ENCODE measurements around the gene THEM4.
A peak's percentile ranks its signal among the peaks of the same experiment; 100 is the strongest.

THEM4 gene

GRCh38 chr1:151944126-151944856 lies 35.0 kb upstream of the THEM4 start:
- H3K27ac Mint-ChIP-seq: peak overlapping the region in 2 of 3 experiments; percentile 16 to 39
- no peaks in the 10 kb centered on the region for H3K36me3 Mint-ChIP-seq (ENCODE audit: low read depth)
- H3K4me3 Mint-ChIP-seq: no peak overlapping the region
- H3K27me3 Mint-ChIP-seq (ENCODE audit: low read depth): peaks cover 11% of the 10 kb centered on the region
- no peak for TF ChIP-seq CTCF (IDR thresholded peaks at IDR 0.05; ENCODE audit: unreplicated experiment in 3 of 3)
- H3K9me3 Mint-ChIP-seq: no peaks in the 10 kb centered on the region
- H3K4me1 Mint-ChIP-seq: peaks cover 6% of the 10 kb centered on the region

GRCh38 chr1:151943591-151943990 lies 34.3 kb upstream of the THEM4 start:
- Mint-ChIP-seq H3K9me3 (no peaks in the 10 kb centered on the region), H3K36me3 (ENCODE audit: low read depth) (no peaks in the 10 kb centered on the region), H3K27ac (no peak overlapping the region), H3K4me3 (no peak overlapping the region), H3K27me3 (ENCODE audit: low read depth) (peaks cover 9% of the 10 kb centered on the region), H3K4me1 (peaks cover 6% of the 10 kb centered on the region)
- no peak for TF ChIP-seq CTCF (IDR thresholded peaks at IDR 0.05; ENCODE audit: unreplicated experiment in 3 of 3)

GRCh38 chr1:151942882-151943281 lies 33.6 kb upstream of the THEM4 start:
- H3K36me3 Mint-ChIP-seq (ENCODE audit: low read depth): no peaks in the 10 kb centered on the region

GRCh38 chr1:151940541-151940940 lies 31.2 kb upstream of the THEM4 start:
- no peak for TF ChIP-seq CTCF (IDR thresholded peaks at IDR 0.05; ENCODE audit: unreplicated experiment in 3 of 3)
- no peaks in the 10 kb centered on the region for H3K9me3 Mint-ChIP-seq
- peak overlapping the region in 1 of 3 experiments; percentile 30 for H3K27ac Mint-ChIP-seq
- no peak overlapping the region for H3K4me3 Mint-ChIP-seq
- H3K36me3 Mint-ChIP-seq (ENCODE audit: low read depth): no peaks in the 10 kb centered on the region
- H3K4me1 Mint-ChIP-seq: peaks cover 12% of the 10 kb centered on the region
- peaks cover 5% of the 10 kb centered on the region for H3K27me3 Mint-ChIP-seq (ENCODE audit: low read depth)

More at GRCh38 chr1:151942882-151943281, 33.6 kb upstream of the THEM4 start:
- no peaks in the 10 kb centered on the region for H3K9me3 Mint-ChIP-seq
- peaks cover 9% of the 10 kb centered on the region for H3K27me3 Mint-ChIP-seq (ENCODE audit: low read depth)
- H3K4me3 Mint-ChIP-seq: no peak overlapping the region
- TF ChIP-seq CTCF (IDR thresholded peaks at IDR 0.05; ENCODE audit: unreplicated experiment in 3 of 3): no peak
- H3K27ac Mint-ChIP-seq: peak overlapping the region in 1 of 3 experiments; percentile 29
- H3K4me1 Mint-ChIP-seq: peaks cover 6% of the 10 kb centered on the region

- no peak for TF ChIP-seq CTCF (IDR thresholded peaks at IDR 0.05; ENCODE audit: unreplicated experiment in 3 of 3)
- no peaks in the 10 kb centered on the region for H3K36me3 Mint-ChIP-seq (ENCODE audit: low read depth)
- H3K27me3 Mint-ChIP-seq (ENCODE audit: low read depth): peaks cover 13% of the 10 kb centered on the region
- H3K4me3 Mint-ChIP-seq: no peak overlapping the region
- peaks cover 19% of the 10 kb centered on the region for H3K4me1 Mint-ChIP-seq
- no peak overlapping the region for H3K27ac Mint-ChIP-seq
- H3K9me3 Mint-ChIP-seq: no peaks in the 10 kb centered on the region
Observed at GRCh38 chr1:151939779-151940178, 30.5 kb upstream of the THEM4 start.

- Mint-ChIP-seq H3K4me1 (peaks cover 20% of the 10 kb centered on the region), H3K36me3 (ENCODE audit: low read depth) (no peaks in the 10 kb centered on the region)
- TF ChIP-seq CTCF (IDR thresholded peaks at IDR 0.05; ENCODE audit: unreplicated experiment in 3 of 3): no peak
Observed at GRCh38 chr1:151939141-151939540, 29.8 kb upstream of the THEM4 start.

More at GRCh38 chr1:151939141-151939540, 29.8 kb upstream of the THEM4 start:
- no peaks in the 10 kb centered on the region for H3K9me3 Mint-ChIP-seq
- H3K27ac Mint-ChIP-seq: no peak overlapping the region
- no peak overlapping the region for H3K4me3 Mint-ChIP-seq
- peaks cover 11% of the 10 kb centered on the region for H3K27me3 Mint-ChIP-seq (ENCODE audit: low read depth)

All from nephron (organoid).